Esophagus squamous epithelium (tissue), 5 donors: ENCODE results near the gene RAB29. TPM values are rescaled to one million over a fixed set of nuclear protein-coding genes. Genes with fewer than 3 reads are reported as not detected.

ENCODE experiments used
- DNase-seq: peaks from one replicate; lab custom pipeline; 2025; lab: John Stamatoyannopoulos, UW
- H3K27ac ChIP-seq, 4 donors: fragments of 200-600 bp; sonication (generic); one replicate each; pipeline ENCODE4 v1.5.1; 2016 to 2019; ENCODE audit warnings: mild to moderate bottlenecking in 1 of 4
- H3K27me3 ChIP-seq, 4 donors: fragments of 200-600 bp; sonication (generic); 1 replicate in 3 of 4; 2 replicates in 1 of 4; pipeline versions ENCODE4 v1.5.1 to v1.6.0; 2017 to 2021; ENCODE audit warnings: antibody characterized with exemption in 1 of 4
- H3K36me3 ChIP-seq, 3 donors: fragments of 200-600 bp; sonication (generic); one replicate each; pipeline ENCODE4 v1.5.1; 2016 to 2019
- H3K4me1 ChIP-seq, 3 donors: fragments of 200-600 bp; sonication (generic); one replicate each; pipeline ENCODE4 v1.5.1; 2017 to 2019
- H3K4me3 ChIP-seq, 4 donors: fragments of 200-600 bp; sonication (generic); 1 replicate in 3 of 4; 2 replicates in 1 of 4; pipeline ENCODE4 v1.5.1; 2016 to 2019; ENCODE audit warnings: mild to moderate bottlenecking in 2 of 4, moderate library complexity in 1 of 4
- H3K9me3 ChIP-seq, 3 donors: fragments of 200-600 bp; sonication (generic); one replicate each; pipeline ENCODE4 v1.5.1; 2016 to 2019
- POLR2A ChIP-seq, 4 donors: fragments of 450-650 bp; IDR thresholded peaks; one replicate each; pipeline ENCODE4 v1.6.1; 2017; ENCODE audit warnings: antibody characterized with exemption in 4 of 4, mild to moderate bottlenecking in 4 of 4, moderate library complexity in 3 of 4
- WGBS, 2 donors: methylation state at CpG; one replicate each; pipeline ENCODE4 v1.1.5; 2018; 5-methylcytosine and 5-hydroxymethylcytosine counted together
- intact Hi-C: fragments of 100-400 bp; cut with DNase I; formaldehyde crosslinking; loops from one replicate; pipeline ENCODE4 v1.15.0; 2022
- total RNA-seq, 4 donors: library from RNA; depleted of rRNA; stranded (reverse); fragments of >200 nt; gene quantifications; one replicate each; pipeline ENCODE4 v1.1.0, GENCODE V29; 2016
- TF ChIP-seq, protein P1 (sequence below), 6 experiments: fragments of 450-650 bp in 4 of 6; fragments of 200-600 bp in 2 of 6; sonication (generic) in 2 of 6; IDR thresholded peaks; one replicate each; pipeline ENCODE4 v1.5.1; 2016 to 2019; ENCODE audit warnings: antibody characterized with exemption in 6 of 6, mild to moderate bottlenecking in 4 of 6, moderate library complexity in 4 of 6
- donor health status: DM: yes; HTN: yes; CAD: no.

The RAB29 gene
- total RNA-seq, 4 donors from 2014 or later, result 3.0 to 19.3 (median 7.0) TPM

DNA sequence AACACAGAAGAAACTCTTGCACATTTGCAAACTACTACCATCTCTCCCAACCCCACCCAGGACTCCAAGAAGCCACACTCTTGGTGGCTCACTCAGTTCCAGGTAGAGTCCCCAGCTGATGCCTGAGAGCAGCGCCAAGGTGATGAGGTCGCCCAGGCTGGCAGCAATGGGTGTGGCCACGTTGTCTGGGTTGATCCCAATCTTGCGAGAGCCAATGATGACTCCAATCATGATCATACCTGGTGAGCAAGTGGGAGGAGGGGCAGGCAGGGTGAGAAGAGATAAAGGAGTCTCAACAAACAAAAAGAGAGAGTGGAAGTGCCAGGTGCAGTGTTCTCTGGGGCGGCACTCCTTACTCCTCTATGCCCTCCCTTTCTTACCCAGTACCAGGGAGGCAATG is 23.3 kb upstream of the RAB29 start:
- Histone ChIP-seq H3K9me3 (no peaks in the 10 kb centered on the region), H3K36me3 (peaks cover 4 to 72% (median 19%) of the 10 kb centered on the region in 3 donors), H3K27me3 (no peaks in the 10 kb centered on the region), H3K27ac (no peak overlapping the region), H3K4me3 (no peak overlapping the region), H3K4me1 (peaks cover 0 to 8% (median 0%) of the 10 kb centered on the region in 3 donors)
- no peak for DNase-seq
- WGBS, 2 donors, result 39 to 48% methylated on average over 4 to 5 of the region's 5 CpGs
- intact Hi-C loops, result loop anchor here (10.0 kb wide), 1 partner anchor 116 kb away; no protein-coding TSS in a partner anchor
- no peak for TF ChIP-seq POLR2A (IDR thresholded peaks at IDR 0.05)
- TF ChIP-seq, protein P1, sequence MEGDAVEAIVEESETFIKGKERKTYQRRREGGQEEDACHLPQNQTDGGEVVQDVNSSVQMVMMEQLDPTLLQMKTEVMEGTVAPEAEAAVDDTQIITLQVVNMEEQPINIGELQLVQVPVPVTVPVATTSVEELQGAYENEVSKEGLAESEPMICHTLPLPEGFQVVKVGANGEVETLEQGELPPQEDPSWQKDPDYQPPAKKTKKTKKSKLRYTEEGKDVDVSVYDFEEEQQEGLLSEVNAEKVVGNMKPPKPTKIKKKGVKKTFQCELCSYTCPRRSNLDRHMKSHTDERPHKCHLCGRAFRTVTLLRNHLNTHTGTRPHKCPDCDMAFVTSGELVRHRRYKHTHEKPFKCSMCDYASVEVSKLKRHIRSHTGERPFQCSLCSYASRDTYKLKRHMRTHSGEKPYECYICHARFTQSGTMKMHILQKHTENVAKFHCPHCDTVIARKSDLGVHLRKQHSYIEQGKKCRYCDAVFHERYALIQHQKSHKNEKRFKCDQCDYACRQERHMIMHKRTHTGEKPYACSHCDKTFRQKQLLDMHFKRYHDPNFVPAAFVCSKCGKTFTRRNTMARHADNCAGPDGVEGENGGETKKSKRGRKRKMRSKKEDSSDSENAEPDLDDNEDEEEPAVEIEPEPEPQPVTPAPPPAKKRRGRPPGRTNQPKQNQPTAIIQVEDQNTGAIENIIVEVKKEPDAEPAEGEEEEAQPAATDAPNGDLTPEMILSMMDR (IDR thresholded peaks at IDR 0.05), result no peak

DNA sequence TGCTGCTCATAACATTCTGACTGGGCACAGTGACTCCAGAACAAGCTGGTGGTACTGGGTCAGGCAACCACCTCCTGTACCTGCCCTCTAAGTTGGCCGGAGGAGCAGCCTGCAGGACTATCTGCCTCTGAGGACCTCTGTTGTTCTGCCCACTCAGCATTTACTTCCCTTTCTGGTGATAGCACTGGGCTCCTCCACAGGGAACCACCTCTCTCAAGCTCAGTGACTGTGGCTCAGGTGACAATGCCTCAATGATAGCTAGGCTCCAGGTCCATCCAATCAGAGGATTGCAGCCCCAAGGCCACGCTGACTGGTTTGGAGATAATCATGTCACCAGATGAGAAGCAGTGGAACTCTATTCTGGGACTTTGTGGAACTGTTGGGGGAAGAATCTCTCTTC is 21.9 kb upstream of the RAB29 start:
- WGBS, 2 donors, result 75 to 80% methylated on average over 1 of the region's 2 CpGs
- Histone ChIP-seq H3K36me3 (peaks cover 4 to 86% (median 19%) of the 10 kb centered on the region in 3 donors), H3K27ac (no peak overlapping the region), H3K9me3 (no peaks in the 10 kb centered on the region), H3K4me1 (peaks cover 0 to 8% (median 0%) of the 10 kb centered on the region in 3 donors), H3K4me3 (no peak overlapping the region), H3K27me3 (no peaks in the 10 kb centered on the region)
- DNase-seq, result no peak
- no peak for TF ChIP-seq POLR2A (IDR thresholded peaks at IDR 0.05)
- TF ChIP-seq, protein P1 (IDR thresholded peaks at IDR 0.05), result no peak
- intact Hi-C loops, result loop anchor here (10.0 kb wide), 1 partner anchor 118 kb away; no protein-coding TSS in a partner anchor

DNA sequence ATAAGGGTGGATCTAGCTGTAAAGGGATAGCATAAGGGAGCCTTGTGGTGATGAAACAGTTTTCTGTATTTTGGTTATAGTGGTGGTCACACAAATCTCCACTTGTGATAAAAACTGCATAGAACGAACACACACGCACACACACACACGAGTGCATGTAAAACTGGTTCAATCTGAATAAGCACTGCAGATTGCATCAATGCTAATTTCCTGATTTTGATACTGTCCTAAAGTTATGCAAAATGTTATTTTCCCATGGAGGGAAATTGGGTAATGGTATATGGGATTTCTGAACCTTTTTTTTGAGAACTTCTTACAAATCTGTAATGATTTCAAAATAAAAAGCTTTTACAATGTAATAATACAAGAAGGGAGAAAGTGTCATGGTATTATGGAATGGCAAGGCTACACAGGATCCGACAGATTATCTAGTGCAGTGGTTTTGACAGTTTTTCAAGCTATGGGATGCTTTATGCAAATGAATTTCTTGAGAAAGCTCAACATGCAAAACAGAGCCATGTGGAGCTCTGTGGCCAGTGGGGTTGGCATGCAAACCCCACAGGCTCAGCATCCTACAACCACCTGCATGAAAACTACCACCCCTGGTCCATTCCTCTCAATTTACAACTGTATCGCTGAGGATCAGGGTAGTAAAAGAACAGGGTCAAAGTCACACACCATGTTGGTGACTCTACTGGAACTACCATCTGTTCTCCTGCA is 18.9 kb upstream of the RAB29 start:
- 62 to 75% methylated on average over 5 of the region's 5 CpGs for WGBS, 2 donors
- Histone ChIP-seq H3K9me3 (no peaks in the 10 kb centered on the region), H3K36me3 (peaks cover 4 to 89% (median 13%) of the 10 kb centered on the region in 3 donors), H3K4me1 (peaks cover 0 to 6% (median 0%) of the 10 kb centered on the region in 3 donors), H3K4me3 (no peak overlapping the region), H3K27me3 (no peaks in the 10 kb centered on the region), H3K27ac (no peak overlapping the region)
- intact Hi-C loops, result loop anchor here (5.0 to 10.0 kb wide), 2 partner anchors 121 to 183 kb away; no protein-coding TSS in a partner anchor
- no peak for DNase-seq
- no peak for TF ChIP-seq POLR2A (IDR thresholded peaks at IDR 0.05)

DNA sequence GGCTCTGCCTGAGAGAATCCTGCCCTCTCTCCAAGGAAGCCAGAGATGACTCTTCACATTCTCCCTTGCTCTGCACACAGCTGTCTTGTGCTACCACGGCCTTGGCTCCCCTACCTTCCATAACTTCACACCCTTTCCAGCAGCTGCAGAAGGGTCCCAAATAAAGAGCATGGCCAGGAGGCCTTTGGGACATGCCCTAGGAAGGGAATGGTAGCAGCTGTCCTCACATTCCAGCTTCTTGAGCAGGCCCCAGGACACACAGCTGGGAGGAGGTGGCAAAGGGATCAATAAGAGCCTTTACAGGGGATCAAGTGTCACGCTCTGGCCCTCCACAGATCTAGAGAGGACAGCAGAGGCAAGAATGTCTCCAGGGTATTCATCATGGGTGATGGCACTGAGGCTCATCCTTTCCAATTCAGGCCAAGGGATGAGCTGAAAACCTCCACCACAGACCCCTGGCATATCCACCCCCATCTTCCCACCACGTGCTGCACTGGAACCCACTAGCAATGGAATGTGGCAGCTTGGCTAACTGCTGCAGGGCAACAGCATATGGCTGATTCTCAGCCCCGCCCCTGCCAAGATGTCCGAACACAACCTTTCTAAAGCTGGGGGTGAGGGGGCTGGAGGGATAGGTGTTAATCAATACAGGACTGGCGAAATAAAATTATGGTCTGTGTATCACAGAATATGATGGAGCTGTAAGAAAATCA is 17.8 kb upstream of the RAB29 start:
- Histone ChIP-seq H3K4me3 (no peak overlapping the region), H3K27ac (no peak overlapping the region), H3K36me3 (peaks cover 4 to 78% (median 11%) of the 10 kb centered on the region in 3 donors), H3K9me3 (no peaks in the 10 kb centered on the region), H3K27me3 (no peaks in the 10 kb centered on the region), H3K4me1 (no peaks in the 10 kb centered on the region)
- intact Hi-C loops, result loop anchor here (5.0 to 10.0 kb wide), 2 partner anchors 122 to 184 kb away; no protein-coding TSS in a partner anchor
- TF ChIP-seq, protein P1 (IDR thresholded peaks at IDR 0.05), result no peak
- TF ChIP-seq POLR2A (IDR thresholded peaks at IDR 0.05), result no peak
- no peak for DNase-seq
- 77 to 85% methylated on average over 4 to 6 of the region's 6 CpGs for WGBS, 2 donors

DNA sequence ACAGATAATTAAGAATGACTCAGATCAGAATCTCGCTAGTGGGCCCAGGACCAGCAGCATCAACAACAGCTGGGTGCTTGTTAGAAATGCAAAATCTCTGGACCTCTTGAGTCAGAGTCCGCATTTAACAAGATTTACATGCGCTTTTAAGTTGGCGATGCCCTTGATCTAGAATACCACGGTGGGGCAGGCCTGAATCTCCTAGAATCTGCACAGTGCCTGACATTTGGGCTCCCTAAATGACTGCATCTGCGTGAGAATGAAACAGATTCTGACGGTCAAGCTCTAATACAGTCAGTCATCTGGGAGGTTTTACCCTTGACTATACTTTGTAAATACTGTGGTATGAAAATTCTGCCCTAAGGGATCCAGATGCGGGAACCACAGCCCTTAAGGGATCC is 17.2 kb upstream of the RAB29 start:
- H3K9me3 ChIP-seq, result no peaks in the 10 kb centered on the region
- H3K36me3 ChIP-seq, result peaks cover 4 to 72% (median 5%) of the 10 kb centered on the region in 3 donors
- intact Hi-C loops, result loop anchor here (5.0 to 10.0 kb wide), 2 partner anchors 122 to 185 kb away; no protein-coding TSS in a partner anchor
- no peaks in the 10 kb centered on the region for H3K4me1 ChIP-seq
- DNase-seq, result no peak
- WGBS, 2 donors, result 63 to 92% methylated on average over 8 of the region's 8 CpGs
- TF ChIP-seq, protein P1 (IDR thresholded peaks at IDR 0.05), result no peak
- no peak for TF ChIP-seq POLR2A (IDR thresholded peaks at IDR 0.05)
- H3K27me3 ChIP-seq, result no peaks in the 10 kb centered on the region
- H3K4me3 ChIP-seq, result no peak overlapping the region
- no peak overlapping the region for H3K27ac ChIP-seq
